Measurements from ENCODE around the gene DPYSL5.

Gene DPYSL5

GRCh38 chr2:26970244-26970927 lies 122.5 kb downstream of the DPYSL5 start, which contains the start of gene MAPRE3:
Gene MAPRE3 (plus strand): TSS chr2:26970637. CDS start chr2:27022219, 51,582 bp downstream.
- no peak for DNase-seq (ENCODE audit: extremely low read depth, low read depth)
- peak within 1 kb of the TSS; percentile 62 for H3K4me3 ChIP-seq (replicated peaks; ENCODE audit: low read depth, low read length)
- TF ChIP-seq CTCF (IDR thresholded peaks at IDR 0.05; ENCODE audit: low read depth, low read length, missing control alignments): no peak

GRCh38 chr2:26970928-26971627 lies 123.1 kb downstream of the DPYSL5 start:
- TF ChIP-seq CTCF (IDR thresholded peaks at IDR 0.05; ENCODE audit: low read depth, low read length, missing control alignments): no peak
- DNase-seq (ENCODE audit: extremely low read depth, low read depth): no peak
- H3K4me3 ChIP-seq (replicated peaks; ENCODE audit: low read depth, low read length): peak overlapping the region; percentile 62

- DNase-seq (ENCODE audit: extremely low read depth, low read depth): no peak
- TF ChIP-seq CTCF (IDR thresholded peaks at IDR 0.05; ENCODE audit: low read depth, low read length, missing control alignments): no peak
- peak overlapping the region; percentile 62; the same call in 1 of the 2 replicates for H3K4me3 ChIP-seq (replicated peaks; ENCODE audit: low read depth, low read length)
Observed at GRCh38 chr2:26971911-26972786, 124.2 kb downstream of the DPYSL5 start.

GRCh38 chr2:26974352-26974751 lies 126.4 kb downstream of the DPYSL5 start:
- no peak for TF ChIP-seq CTCF (IDR thresholded peaks at IDR 0.05; ENCODE audit: low read depth, low read length, missing control alignments)
- H3K4me3 ChIP-seq (replicated peaks; ENCODE audit: low read depth, low read length): no peak overlapping the region
- DNase-seq (ENCODE audit: extremely low read depth, low read depth): no peak

- no peak overlapping the region for H3K4me3 ChIP-seq (replicated peaks; ENCODE audit: low read depth, low read length)
- TF ChIP-seq CTCF (IDR thresholded peaks at IDR 0.05; ENCODE audit: low read depth, low read length, missing control alignments): no peak
- DNase-seq (ENCODE audit: extremely low read depth, low read depth): no peak
Observed at GRCh38 chr2:26975102-26975501, 127.2 kb downstream of the DPYSL5 start.

GRCh38 chr2:26975656-26976055 lies 127.7 kb downstream of the DPYSL5 start:
- no peak for DNase-seq (ENCODE audit: extremely low read depth, low read depth)
- TF ChIP-seq CTCF (IDR thresholded peaks at IDR 0.05; ENCODE audit: low read depth, low read length, missing control alignments): no peak
- H3K4me3 ChIP-seq (replicated peaks; ENCODE audit: low read depth, low read length): no peak overlapping the region

Data from HFF-Myc (cell line).